Lung microvascular endothelial cell (primary cell): Measurements from ENCODE around the gene CCNC. TPM values are rescaled to one million over a fixed set of nuclear protein-coding genes. Genes with fewer than 3 reads are reported as not detected.

Experiments
- DNase-seq, 2 donors: peaks; one replicate each; pipeline versions ENCODE4 v3.0.0 to v3.0.0-alpha.2; 2010; ENCODE audit warnings: low read depth in 2 of 2
- total RNA-seq: library from RNA; depleted of rRNA; stranded (reverse); fragments of >200 nt; gene quantifications from 2 replicates; pipeline ENCODE4 v1.2.1, GENCODE V29; 2014

Gene CCNC, protein sequence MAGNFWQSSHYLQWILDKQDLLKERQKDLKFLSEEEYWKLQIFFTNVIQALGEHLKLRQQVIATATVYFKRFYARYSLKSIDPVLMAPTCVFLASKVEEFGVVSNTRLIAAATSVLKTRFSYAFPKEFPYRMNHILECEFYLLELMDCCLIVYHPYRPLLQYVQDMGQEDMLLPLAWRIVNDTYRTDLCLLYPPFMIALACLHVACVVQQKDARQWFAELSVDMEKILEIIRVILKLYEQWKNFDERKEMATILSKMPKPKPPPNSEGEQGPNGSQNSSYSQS
- 39.5 and 76.3 TPM in 2 replicates for total RNA-seq

DNA sequence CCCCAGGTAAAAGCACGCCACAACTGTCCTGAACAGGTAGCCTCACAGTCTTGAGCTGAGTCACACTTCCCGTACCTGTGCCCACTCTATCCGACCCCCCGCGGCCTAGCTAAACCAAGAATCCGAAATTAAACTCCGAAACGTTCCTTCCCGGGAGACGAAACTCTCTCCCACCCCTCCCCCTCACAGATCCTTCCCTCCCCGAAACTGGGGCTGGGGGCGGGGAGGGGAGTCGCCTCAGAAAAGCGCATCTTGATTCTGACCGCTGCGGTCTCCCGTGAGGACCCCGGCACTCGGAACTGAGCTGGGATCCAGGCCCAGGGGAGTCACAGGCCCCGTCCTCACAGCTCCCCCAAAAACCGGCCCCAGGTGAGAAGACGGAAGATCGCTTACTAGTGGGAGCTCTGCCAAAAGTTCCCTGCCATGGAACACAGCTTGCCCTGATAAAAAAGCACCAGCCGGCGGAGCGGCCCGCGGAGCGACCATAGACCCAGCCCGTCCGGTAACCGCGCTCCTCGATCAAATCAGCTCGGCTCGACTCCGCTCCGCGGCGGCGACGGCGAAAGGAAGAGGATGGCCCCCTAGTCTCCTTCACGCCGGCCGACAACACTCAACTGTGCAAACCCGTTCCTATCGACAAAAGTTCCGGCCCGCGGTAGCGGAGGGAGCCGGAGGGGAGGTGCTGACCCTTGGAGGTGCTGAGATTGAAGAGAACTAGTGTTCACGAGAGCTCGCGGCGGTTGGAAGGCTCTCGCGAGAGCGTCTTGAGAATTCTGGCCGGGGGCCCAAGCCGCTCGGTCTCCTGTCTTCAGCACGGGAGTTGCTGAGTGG is at the start of gene CCNC:
TSS of gene CCNC (minus strand) at position 558 of the 831 bp plus-strand sequence. CDS start at position 425, 133 bp downstream.
- peak; percentile 96 to 97 for DNase-seq

DNA sequence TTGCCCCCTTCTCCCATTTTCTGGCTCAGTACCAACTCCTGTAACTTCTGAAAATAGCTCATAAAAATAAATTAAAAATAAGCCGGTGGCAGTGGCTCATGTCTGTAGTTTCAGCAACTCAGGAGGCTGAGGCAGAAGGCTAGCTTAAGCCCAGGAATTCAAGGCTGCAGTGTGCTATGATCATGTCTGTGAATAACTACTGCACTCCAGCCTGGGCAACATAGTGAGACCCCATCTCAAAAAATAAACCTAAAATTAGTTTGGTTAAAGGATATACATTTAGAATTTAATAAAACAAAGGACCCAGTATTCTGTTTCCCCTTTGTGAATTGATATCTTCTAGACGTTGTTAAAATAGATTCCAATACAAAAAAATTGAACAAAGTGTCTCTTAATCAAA is 48.7 kb upstream of the CCNC start:
- DNase-seq = no peak

DNA sequence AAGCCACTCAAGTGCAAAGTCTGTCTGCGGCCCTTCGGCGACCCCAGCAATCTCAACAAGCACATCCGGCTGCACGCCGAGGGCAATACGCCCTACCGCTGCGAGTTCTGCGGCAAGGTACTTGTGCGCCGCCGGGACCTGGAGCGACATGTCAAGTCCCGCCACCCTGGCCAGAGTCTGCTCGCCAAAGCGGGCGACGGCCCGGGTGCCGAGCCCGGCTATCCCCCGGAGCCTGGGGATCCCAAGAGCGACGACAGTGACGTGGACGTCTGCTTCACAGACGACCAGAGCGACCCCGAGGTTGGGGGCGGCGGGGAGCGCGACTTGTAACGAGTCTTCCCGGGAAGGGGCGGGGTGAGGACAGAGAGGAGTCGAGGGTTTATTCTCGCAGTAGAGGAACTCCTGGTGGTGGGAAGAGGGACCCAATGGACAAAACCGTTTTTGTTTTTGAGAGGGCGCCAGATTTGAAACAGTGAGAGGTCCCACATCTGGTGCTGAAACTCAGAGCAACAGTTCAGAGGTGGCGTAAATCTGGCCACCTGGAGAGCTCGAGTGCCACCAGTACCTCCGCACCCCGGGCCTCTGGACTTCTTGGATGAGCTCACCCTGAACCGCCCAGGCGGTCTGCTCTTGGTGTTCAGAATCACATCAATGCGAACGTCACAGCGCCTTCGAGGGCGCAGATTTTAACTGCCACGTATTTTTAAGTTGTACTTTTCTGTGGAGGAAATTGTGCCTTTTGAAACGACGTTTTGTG is 46.1 kb upstream of the CCNC start:
- DNase-seq = no peak

DNA sequence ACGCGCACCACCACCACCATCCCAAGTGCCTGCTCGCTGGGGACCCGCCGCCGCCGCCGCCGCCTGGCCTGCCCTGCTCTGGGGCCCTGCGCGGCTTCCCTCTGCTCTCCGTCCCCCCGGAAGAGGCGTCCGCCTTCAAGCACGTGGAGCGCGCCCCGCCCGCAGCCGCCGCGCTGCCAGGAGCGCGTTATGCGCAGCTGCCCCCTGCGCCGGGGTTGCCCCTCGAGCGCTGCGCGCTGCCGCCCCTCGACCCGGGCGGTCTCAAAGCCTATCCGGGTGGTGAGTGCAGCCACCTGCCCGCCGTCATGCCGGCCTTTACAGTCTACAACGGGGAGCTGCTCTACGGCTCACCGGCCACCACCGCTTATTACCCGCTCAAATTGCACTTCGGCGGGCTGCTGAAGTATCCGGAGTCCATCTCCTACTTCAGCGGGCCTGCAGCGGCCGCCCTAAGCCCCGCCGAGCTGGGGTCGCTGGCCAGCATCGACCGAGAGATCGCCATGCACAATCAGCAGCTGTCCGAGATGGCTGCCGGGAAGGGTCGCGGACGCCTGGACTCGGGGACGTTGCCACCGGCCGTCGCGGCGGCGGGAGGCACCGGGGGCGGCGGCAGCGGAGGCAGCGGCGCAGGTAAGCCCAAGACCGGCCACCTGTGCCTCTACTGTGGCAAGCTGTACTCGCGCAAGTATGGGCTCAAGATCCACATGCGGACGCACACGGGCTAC is 45.4 kb upstream of the CCNC start:
- DNase-seq = no peak

DNA sequence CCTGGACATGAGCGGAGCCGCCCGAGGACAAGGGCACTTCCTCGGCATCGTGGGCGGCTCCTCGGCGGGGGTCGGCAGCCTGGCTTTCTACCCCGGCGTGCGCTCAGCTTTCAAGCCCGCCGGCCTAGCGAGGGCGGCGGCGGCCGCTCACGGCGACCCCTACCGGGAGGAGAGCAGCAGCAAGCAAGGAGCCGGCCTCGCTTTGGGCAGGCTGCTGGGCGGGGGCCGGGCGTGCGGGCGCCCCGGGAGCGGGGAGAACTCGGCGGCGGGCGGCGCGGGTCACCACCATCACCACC is 44.9 kb upstream of the CCNC start:
- peak; percentile 45 to 62 for DNase-seq

DNA sequence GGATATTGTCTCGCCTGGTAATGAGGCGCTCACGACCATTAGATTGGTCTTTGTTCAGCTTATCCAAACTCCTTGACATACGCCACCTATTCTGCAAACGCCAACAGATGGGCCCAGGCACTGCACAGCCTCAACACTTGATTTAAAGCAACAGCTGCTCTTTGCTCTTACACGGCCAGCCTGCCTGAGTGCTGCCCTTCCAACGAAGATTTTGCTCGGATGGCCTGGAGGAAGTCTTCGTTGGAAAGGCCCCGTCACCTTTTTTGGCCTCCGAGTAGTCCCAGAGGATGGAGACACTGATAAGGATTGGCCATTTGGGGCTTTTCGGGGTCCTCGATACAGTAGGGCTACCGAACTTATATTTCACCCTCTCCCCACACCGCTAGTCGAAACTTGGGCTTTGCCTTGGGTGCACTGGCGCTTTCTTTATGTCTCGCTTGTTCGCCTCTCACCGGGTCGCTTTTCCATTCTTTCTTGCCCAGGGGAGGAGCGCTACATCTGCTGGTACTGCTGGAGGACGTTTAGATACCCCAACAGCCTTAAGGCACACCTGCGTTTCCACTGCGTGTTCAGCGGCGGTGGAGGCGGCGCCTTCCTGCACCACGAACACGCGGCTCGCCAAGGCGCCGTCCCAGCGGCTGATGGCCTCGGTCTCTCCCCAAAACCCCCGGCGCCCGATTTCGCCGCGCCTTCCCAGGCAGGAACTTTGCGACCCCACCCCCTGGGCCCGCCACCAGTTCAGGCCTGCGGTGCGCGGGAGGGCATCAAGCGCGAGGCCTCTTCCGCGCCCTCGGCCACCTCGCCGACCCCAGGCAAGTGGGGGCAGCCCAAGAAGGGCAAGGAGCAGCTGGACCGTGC is 44.3 kb upstream of the CCNC start:
- no peak for DNase-seq

DNA sequence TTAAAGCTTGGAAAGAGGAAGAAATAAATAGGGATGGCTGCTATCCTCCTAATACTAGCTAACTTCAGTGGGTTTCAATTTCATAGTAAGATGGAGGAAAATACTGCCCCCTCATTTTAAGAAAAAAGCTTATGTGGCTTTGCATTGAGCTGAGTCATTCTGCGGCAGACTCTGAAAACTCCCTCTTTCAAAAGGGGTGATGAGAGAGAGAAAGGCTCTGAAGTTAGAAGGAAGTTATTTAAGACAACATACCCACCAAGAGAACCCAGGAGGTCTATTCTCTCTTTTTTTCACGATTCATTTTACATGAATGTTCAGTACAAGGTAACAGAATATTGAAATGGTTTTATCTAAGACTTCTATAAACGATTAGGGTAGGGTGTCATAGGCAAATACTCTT is 42.7 kb upstream of the CCNC start:
- DNase-seq = no peak

DNA sequence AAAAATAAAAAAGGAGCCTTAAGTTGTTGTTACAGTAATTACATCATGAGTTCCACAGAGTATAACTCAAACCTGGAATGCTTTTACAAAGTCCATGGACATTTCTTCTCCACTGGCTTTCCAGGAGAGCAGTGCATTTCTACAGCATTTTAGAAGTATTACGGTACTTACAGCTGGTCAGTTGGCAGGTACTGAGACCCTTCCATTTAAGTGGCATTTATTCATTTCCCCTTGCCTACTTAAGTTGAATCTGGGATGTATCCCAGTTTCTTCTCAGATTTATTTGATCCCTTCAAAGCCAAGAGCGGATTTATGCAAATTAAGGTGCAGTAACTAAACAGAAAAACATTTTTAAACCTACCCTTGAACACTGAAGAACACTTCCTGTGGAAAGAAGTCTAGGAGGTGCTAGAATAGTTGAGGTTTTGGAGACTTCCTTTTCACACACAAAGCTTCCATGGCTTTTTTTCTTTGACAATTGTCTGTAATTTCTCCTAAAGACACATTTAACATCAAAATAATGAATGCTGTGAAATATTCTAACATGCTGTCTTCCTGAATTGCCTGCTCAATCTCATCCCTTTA is 41.5 kb upstream of the CCNC start:
- DNase-seq = no peak

DNA sequence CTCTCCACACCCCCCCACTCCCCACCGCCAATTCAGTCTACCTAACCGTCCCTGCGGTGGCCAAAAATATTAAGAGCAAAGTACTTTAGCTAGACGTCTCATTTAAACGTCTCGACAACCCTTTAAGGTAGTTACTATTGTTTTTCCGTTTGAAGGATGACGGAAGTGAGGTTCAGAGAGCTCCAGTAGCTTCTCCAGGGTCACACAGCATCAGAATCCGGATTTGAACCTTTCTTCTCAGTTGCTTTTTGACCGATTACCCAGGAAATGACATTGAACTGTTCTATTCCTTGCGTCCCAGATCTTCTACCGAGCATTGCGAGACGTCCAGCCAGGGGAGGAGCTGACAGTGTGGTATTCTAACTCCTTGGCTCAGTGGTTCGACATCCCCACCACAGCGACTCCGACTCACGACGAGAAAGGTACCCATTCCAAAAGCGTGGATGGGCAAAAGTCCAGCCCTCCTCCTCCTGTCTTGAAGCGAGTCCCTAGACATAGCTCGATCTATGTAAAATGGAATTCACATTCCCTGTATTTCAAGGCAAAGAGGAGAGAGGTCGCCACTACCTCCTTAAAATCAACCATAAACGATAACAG is 40.5 kb upstream of the CCNC start:
- no peak for DNase-seq

DNA sequence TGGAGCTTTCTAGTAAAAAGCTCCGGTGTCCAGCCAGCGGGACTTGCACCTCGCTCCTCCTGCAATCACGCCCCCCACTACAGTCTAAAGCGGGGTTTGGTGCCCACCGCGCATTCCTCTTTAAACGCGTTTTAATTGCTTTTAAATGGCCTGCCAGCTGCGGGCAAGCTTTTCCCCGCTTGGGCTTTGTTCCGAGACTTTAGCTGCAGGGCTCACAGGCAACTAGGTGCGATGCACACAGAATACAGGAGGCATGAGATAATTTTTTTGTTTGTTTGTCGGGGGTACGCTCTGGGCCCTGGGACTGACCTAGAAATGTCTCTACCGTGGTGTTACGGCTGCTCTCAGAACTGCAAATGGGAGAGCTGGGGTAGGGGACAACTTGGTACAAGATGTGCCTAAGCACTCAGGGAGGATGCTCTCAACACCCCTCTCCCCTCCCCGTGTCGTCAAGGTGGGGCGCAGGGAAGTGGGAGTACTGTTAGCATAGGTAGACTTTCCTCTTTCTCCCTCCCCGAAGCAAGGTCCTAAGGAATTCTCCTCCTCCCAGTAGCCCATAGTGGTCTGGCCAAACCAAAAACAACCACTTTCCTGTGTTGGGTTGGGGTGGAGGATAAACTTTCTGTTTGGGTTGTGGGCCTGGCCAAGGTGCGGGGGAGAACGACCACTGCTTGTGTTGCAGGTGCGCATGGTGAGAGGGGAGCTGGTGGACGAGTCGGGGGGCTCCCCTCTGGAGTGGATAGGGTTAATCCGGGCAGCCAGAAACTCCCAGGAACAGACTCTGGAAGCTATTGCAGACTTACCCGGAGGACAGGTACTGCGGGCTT is 39.8 kb upstream of the CCNC start:
- DNase-seq = no peak

DNA sequence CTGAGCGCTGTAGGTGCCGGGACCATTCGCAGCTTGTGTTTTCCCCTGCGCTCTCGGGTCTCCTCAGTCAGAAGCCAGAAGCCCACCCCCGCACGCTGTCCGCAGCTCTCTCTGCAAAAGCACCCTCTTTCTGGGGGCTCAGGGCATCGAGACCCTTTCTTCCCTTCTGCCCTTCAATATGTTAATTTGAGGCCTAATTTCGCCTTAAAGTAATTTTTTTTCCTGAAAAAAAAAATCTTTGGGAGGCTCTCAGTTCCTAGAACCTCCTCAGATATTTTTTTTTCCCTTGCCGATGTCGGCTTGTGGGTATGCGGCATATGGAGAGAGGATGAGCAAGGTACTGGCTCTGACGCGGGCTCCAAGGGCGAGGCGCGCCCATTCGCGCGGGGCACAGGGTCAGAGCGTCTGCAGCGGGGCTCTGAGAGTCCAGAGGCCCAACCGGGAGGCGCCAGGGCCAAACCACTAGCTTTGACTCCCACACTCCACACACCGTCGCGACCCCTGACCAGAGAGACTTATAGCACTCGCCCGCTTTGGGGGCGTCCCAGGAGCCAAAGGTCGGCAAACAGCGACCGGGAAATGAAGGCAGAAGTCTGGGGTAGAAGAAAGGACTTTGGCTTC is 39.1 kb upstream of the CCNC start:
- no peak for DNase-seq

DNA sequence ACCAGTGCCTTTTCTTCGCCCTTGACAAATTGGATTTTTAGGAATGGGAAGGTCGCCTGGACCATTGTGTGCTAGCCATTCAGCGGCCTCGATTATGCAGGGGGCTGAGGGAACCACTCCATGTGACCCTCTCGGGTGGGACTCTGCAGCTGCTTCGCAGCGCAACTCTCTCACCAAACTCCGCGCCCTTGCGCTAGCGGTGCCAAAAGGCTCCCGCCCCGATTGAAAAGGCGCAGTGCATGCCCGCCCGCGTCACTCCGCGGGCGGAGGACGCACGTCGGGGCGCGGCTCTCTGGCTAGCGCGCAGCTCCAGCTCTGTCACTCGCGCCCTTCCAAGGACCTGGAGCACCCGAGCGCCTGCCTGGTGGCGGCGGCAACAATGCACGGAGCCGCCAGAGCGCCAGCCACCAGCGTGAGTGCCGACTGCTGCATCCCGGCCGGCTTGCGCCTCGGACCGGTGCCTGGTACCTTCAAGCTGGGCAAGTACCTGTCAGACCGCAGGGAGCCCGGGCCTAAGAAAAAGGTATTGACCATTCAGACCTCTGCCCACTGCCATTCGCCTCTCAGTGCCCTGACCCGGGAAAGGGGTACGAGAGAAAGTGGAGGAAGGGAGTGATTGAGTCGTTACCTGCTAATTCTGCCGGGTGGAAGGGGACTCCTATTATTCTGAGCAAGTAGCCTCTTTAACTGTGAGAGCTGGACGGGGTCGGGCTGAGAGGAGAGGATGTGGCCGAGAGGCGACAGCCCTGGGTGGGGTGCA is 38.4 kb upstream of the CCNC start, which contains the start of gene PRDM13:
TSS of gene PRDM13 (plus strand) at position 178 of the 760 bp plus-strand sequence. CDS start at position 380, 202 bp downstream.
- DNase-seq = no peak

DNA sequence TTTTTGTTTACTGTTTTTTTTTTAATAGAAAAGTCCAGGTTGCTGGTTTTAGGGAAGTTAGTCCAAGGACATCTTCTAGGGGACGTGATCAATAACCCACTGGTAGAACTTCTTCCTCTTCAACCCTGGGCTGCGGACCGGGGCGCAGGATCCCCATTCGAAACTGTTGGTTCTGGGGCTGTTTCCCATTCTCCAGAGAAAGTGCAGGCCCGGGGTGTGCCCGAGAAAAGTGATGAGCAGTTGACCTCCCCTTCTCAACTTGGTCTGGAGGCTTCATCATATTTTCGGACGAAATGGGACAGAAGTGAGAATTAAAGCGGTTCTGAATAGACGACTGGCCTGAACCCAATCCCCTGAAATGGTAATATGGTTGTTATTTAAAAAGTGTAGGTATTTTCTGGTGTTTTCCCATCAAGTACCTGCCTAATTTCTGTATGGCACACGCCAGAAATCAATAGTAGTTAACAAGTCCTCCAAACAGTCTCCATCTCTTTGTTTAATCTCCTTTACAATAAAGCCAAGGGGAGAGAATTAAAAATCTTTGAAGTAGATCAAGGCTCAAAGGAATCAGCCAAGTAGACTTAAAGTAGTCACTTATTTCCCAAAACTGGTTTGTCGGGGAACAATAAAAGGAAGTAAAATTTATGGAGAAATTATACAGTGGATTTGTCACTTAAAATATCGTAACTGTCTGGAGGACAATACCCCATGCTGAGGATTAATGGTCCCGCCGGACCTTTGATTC is 37.6 kb upstream of the CCNC start:
- DNase-seq = no peak

DNA sequence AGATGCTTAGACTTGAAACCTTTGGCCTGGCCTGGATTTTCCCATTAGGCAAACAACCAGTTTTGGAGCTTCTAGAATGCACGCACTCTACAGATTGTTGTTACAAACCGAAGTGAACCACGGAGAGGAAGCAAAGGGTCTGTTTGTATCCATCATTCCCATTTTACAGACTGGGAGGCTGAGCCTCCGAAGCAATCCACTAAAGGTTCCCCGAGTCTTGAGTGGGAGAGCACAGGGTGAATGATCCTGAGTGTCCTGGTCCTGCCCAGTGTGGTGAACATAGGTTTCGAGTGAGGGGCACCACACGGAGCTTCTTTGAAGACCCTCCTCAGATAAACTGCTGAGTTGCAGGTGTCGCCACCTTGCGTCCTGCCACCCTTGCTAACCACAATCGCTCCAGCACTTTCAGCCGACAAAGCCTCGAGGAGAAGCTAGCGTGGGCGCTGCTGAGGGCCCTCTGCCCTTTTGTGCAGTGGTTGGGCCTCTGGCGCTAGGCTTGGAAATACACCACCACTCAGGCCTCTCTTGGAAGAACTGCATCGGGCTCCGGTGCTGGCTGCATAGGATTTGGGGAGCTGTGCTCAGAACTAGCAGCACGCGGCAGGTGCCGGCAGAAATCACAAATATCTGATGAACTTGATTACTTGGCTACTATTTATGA is 36.7 kb upstream of the CCNC start:
- no peak for DNase-seq

DNA sequence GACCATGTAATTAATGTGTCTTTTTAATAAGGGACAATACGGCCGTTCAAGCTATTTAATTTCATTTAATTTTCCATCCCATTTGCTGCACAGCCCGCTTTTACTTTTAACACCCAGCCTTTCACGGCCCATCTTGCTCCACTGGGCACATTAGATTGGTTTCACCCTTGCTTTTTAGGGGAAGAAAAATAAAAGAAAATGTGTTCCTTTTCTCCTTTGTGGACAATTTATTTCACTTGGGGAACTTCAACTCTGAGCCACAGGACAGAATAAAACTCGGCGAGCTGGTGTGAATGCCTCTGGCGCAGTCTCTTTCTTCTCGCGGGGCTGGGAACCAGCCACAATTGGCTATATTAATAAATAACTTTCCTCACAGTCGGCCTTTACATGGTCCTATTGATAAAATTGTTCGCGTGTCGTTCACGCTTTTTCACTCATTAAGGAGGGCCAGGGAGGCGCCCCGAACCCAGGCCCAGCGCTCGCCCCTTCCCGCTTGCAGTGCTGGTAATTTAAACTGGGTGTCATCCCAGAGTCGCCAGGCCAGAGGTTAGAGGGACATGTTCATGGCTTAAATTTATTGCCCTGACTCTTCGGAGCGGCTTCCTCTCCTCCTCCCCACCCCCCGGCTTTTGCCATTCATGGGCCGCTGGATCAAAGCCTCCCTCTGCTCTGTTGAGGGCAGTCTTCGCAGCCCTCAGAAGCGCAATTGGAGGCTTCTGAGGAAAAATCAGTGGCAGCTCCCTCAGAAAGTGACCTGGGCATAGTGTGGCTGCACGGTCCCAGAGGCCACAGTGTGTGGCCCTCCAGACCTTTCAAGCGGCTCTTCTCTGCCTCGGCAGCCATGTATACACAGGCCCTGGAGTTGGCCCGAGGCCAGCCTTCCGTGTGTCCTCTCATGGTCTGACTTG is 36.0 kb upstream of the CCNC start:
- no peak for DNase-seq
